ENCODE data around the gene TRIM65. TPM values are rescaled to one million over a fixed set of nuclear protein-coding genes. Genes with fewer than 3 reads are reported as not detected.

TRIM65 gene
- total and polyA plus RNA-seq, 2 of the 13 experiments (the other 11 are each of a cell fraction or from before 2014, with no cell fraction given) = 10.3 to 22.4 TPM

DNA sequence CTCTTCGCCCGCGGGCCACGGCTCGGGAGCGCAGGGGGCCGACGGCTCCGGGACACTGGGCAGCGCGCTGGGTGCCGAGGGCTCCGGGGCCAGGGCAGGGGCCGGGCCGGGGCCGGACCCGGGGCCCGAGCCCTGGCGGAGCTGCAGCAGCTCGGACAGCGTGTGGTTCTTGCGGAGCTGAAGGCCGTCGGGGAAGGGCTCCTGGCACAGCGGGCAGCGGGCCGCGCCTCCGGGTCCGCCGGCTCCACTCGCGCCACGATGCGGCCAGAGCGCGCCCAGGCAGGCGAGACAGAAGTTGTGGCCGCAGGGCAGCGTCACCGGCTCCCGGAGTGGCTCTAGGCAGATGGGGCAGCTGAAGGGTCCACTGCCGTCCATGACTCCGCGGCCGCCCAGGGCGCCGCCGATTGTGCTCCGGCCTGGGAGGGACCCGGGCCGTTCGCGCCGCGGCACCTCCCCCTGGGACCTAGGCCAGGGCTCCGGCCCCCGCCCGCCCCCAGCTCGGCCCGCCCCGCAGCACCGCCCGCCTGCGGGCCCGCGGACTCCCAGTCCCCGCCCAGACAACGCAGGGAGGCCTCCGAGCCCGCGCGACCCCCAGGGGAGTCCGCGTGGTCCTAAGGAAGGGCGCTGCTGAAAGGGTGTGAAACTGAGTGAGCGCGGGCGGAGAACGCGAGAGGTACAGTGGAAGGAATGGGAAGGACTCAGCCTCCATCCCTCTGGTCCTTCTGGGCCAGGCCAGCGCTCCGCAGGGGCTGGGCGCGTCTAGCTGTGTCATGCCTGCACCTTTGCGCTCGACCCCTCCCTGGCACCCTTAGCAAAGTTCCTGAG lies 18.4 kb downstream of the TRIM65 start, which contains the start of gene TRIM47 (continued):
- TF ChIP-seq, protein P1, sequence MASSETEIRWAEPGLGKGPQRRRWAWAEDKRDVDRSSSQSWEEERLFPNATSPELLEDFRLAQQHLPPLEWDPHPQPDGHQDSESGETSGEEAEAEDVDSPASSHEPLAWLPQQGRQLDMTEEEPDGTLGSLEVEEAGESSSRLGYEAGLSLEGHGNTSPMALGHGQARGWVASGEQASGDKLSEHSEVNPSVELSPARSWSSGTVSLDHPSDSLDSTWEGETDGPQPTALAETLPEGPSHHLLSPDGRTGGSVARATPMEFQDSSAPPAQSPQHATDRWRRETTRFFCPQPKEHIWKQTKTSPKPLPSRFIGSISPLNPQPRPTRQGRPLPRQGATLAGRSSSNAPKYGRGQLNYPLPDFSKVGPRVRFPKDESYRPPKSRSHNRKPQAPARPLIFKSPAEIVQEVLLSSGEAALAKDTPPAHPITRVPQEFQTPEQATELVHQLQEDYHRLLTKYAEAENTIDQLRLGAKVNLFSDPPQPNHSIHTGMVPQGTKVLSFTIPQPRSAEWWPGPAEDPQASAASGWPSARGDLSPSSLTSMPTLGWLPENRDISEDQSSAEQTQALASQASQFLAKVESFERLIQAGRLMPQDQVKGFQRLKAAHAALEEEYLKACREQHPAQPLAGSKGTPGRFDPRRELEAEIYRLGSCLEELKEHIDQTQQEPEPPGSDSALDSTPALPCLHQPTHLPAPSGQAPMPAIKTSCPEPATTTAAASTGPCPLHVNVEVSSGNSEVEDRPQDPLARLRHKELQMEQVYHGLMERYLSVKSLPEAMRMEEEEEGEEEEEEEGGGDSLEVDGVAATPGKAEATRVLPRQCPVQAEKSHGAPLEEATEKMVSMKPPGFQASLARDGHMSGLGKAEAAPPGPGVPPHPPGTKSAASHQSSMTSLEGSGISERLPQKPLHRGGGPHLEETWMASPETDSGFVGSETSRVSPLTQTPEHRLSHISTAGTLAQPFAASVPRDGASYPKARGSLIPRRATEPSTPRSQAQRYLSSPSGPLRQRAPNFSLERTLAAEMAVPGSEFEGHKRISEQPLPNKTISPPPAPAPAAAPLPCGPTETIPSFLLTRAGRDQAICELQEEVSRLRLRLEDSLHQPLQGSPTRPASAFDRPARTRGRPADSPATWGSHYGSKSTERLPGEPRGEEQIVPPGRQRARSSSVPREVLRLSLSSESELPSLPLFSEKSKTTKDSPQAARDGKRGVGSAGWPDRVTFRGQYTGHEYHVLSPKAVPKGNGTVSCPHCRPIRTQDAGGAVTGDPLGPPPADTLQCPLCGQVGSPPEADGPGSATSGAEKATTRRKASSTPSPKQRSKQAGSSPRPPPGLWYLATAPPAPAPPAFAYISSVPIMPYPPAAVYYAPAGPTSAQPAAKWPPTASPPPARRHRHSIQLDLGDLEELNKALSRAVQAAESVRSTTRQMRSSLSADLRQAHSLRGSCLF (CRISPR knock-in tag; IDR thresholded peaks at IDR 0.05; ENCODE audit: borderline replicate concordance) = 0 out of 2 replicates have a peak, but pooled peaks have one; percentile 49
- no peak for TF ChIP-seq SMC3 (IDR thresholded peaks at IDR 0.05; ENCODE audit: low read length)
- TF ChIP-seq, protein P2, sequence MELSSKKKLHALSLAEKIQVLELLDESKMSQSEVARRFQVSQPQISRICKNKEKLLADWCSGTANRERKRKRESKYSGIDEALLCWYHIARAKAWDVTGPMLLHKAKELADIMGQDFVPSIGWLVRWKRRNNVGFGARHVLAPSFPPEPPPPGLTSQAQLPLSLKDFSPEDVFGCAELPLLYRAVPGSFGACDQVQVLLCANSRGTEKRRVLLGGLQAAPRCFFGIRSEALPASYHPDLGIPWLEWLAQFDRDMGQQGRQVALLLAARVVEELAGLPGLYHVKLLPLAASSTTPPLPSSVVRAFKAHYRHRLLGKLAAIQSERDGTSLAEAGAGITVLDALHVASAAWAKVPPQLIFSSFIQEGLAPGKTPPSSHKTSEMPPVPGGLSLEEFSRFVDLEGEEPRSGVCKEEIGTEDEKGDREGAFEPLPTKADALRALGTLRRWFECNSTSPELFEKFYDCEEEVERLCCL (CRISPR knock-in tag; IDR thresholded peaks at IDR 0.05; ENCODE audit: borderline replicate concordance) = peak; percentile 78; the same call in 1 of the 2 replicates
- TF ChIP-seq ZC3H13 (CRISPR knock-in tag; IDR thresholded peaks at IDR 0.05) = peak; percentile 65; the same call in 1 of the 2 replicates
- TF ChIP-seq, protein P3, sequence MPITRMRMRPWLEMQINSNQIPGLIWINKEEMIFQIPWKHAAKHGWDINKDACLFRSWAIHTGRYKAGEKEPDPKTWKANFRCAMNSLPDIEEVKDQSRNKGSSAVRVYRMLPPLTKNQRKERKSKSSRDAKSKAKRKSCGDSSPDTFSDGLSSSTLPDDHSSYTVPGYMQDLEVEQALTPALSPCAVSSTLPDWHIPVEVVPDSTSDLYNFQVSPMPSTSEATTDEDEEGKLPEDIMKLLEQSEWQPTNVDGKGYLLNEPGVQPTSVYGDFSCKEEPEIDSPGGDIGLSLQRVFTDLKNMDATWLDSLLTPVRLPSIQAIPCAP (CRISPR knock-in tag; IDR thresholded peaks at IDR 0.05; ENCODE audit: low read depth) = no peak
- TF ChIP-seq, protein P4, sequence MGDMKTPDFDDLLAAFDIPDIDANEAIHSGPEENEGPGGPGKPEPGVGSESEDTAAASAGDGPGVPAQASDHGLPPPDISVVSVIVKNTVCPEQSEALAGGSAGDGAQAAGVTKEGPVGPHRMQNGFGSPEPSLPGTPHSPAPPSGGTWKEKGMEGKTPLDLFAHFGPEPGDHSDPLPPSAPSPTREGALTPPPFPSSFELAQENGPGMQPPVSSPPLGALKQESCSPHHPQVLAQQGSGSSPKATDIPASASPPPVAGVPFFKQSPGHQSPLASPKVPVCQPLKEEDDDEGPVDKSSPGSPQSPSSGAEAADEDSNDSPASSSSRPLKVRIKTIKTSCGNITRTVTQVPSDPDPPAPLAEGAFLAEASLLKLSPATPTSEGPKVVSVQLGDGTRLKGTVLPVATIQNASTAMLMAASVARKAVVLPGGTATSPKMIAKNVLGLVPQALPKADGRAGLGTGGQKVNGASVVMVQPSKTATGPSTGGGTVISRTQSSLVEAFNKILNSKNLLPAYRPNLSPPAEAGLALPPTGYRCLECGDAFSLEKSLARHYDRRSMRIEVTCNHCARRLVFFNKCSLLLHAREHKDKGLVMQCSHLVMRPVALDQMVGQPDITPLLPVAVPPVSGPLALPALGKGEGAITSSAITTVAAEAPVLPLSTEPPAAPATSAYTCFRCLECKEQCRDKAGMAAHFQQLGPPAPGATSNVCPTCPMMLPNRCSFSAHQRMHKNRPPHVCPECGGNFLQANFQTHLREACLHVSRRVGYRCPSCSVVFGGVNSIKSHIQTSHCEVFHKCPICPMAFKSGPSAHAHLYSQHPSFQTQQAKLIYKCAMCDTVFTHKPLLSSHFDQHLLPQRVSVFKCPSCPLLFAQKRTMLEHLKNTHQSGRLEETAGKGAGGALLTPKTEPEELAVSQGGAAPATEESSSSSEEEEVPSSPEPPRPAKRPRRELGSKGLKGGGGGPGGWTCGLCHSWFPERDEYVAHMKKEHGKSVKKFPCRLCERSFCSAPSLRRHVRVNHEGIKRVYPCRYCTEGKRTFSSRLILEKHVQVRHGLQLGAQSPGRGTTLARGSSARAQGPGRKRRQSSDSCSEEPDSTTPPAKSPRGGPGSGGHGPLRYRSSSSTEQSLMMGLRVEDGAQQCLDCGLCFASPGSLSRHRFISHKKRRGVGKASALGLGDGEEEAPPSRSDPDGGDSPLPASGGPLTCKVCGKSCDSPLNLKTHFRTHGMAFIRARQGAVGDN (CRISPR knock-in tag; IDR thresholded peaks at IDR 0.05) = peak; percentile 78
- no peak for TF ChIP-seq SP1 (IDR thresholded peaks at IDR 0.05)
- TF ChIP-seq SP1 (CRISPR knock-in tag; IDR thresholded peaks at IDR 0.05) = peak; percentile 70
- TF ChIP-seq ZNF792 (CRISPR knock-in tag; IDR thresholded peaks at IDR 0.05) = 0 out of 2 replicates have a peak, but pooled peaks have one; percentile 11
- TF ChIP-seq, protein P5, sequence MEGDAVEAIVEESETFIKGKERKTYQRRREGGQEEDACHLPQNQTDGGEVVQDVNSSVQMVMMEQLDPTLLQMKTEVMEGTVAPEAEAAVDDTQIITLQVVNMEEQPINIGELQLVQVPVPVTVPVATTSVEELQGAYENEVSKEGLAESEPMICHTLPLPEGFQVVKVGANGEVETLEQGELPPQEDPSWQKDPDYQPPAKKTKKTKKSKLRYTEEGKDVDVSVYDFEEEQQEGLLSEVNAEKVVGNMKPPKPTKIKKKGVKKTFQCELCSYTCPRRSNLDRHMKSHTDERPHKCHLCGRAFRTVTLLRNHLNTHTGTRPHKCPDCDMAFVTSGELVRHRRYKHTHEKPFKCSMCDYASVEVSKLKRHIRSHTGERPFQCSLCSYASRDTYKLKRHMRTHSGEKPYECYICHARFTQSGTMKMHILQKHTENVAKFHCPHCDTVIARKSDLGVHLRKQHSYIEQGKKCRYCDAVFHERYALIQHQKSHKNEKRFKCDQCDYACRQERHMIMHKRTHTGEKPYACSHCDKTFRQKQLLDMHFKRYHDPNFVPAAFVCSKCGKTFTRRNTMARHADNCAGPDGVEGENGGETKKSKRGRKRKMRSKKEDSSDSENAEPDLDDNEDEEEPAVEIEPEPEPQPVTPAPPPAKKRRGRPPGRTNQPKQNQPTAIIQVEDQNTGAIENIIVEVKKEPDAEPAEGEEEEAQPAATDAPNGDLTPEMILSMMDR (CRISPR knock-in tag; IDR thresholded peaks at IDR 0.05) = no peak; the same call in none of the 2 replicates
- TF ChIP-seq NFE2L2 (IDR thresholded peaks at IDR 0.05; ENCODE audit: low read length) = peak; percentile 43; the same call in 1 of the 2 replicates
- peak; percentile 44; the same call in 1 of the 2 replicates for TF ChIP-seq ZNF136 (CRISPR knock-in tag; IDR thresholded peaks at IDR 0.05; ENCODE audit: low read depth)

Measured in HepG2 (cell line).